Brain microvascular endothelial cell (primary cell): ENCODE data around the gene GPNMB.
"Not testable (repeated sequence)": the region's sequence is repeated elsewhere in the genome, so short reads cannot be mapped to it uniquely, and the experiment has no call there.

Experiments
- DNase-seq: peaks from one replicate; pipeline ENCODE4 v3.0.0-alpha.2; 2020
- H3K27ac ChIP-seq: fragments of 250-450 bp; sonication (Bioruptor Pico); 2 replicates; pipeline ENCODE4 v1.5.1; 2020; ENCODE audit warnings: mild to moderate bottlenecking, moderate library complexity
- H3K27me3 ChIP-seq: fragments of 250-450 bp; sonication (Bioruptor Pico); replicated peaks from 2 replicates; pipeline ENCODE4 v1.5.1; 2020; ENCODE audit warnings: mild to moderate bottlenecking
- H3K36me3 ChIP-seq: fragments of 250-450 bp; sonication (Bioruptor Pico); replicated peaks from 2 replicates; pipeline ENCODE4 v1.5.1; 2020; ENCODE audit warnings: mild to moderate bottlenecking
- H3K4me3 ChIP-seq: 2 replicates; pipeline ENCODE4 v1.5.1; 2011; ENCODE audit warnings: low read depth, mild to moderate bottlenecking, control low read depth, low read length, moderate library complexity
- in situ Hi-C: cut with HindIII; loops from 2 replicates; pipeline ENCODE4 v1.10.0; 2017; ENCODE audit warnings: low sequenced_read_pairs, low pct_ligation_motif_present
- TF ChIP-seq, protein P1 (sequence below): IDR thresholded peaks from 2 replicates; pipeline ENCODE4 v1.5.1; 2011; ENCODE audit warnings: low read depth, mild to moderate bottlenecking, moderate library complexity, low read length, control low read depth, inconsistent platforms; ENCODE audit errors: missing control alignments

GPNMB gene

GRCh38 chr7:23308754-23309153, 62.2 kb downstream of the GPNMB start:
- in situ Hi-C loops: no loop called here
- peaks cover 57% of the 10 kb centered on the region for H3K36me3 ChIP-seq

GRCh38 chr7:23312141-23312540, 65.6 kb downstream of the GPNMB start:
- in situ Hi-C loops: not testable (repeated sequence)
- peaks cover 66% of the 10 kb centered on the region for H3K36me3 ChIP-seq

More at GRCh38 chr7:23308754-23309153, 62.2 kb downstream of the GPNMB start:
- Histone ChIP-seq H3K4me3 (no peak overlapping the region), H3K27ac (no peak overlapping the region), H3K27me3 (no peaks in the 10 kb centered on the region)
- DNase-seq: no peak
- TF ChIP-seq, protein P1, sequence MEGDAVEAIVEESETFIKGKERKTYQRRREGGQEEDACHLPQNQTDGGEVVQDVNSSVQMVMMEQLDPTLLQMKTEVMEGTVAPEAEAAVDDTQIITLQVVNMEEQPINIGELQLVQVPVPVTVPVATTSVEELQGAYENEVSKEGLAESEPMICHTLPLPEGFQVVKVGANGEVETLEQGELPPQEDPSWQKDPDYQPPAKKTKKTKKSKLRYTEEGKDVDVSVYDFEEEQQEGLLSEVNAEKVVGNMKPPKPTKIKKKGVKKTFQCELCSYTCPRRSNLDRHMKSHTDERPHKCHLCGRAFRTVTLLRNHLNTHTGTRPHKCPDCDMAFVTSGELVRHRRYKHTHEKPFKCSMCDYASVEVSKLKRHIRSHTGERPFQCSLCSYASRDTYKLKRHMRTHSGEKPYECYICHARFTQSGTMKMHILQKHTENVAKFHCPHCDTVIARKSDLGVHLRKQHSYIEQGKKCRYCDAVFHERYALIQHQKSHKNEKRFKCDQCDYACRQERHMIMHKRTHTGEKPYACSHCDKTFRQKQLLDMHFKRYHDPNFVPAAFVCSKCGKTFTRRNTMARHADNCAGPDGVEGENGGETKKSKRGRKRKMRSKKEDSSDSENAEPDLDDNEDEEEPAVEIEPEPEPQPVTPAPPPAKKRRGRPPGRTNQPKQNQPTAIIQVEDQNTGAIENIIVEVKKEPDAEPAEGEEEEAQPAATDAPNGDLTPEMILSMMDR: no peak

DNA sequence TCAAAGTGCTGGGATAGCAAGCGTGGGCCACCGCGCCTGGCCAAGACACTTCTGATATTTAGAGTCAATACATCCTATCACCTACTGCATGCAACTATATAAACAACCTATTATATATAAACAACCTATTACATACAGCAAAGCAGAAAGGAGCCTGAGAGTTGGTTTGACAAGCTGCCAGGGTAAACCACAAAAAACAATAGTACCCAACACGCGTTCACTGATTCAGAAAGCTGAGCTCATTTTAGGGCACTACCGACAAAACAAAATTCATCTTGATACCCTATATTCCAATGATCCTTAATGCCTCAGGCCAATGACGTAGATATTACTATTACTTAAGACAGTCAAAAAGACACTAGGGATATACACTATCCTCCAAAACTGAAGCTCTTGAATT, 68.8 kb downstream of the GPNMB start:
- TF ChIP-seq, protein P1: no peak
- Histone ChIP-seq H3K4me3 (no peak overlapping the region), H3K27me3 (no peaks in the 10 kb centered on the region), H3K36me3 (peaks cover 67% of the 10 kb centered on the region), H3K27ac (no peak overlapping the region)
- no peak for DNase-seq
- in situ Hi-C loops: no loop called here

More at GRCh38 chr7:23312141-23312540, 65.6 kb downstream of the GPNMB start:
- not testable (repeated sequence) for H3K27ac ChIP-seq, DNase-seq, H3K27me3 ChIP-seq, H3K4me3 ChIP-seq
